ENCODE data around the gene ABCC1. TPM values are rescaled to one million over a fixed set of nuclear protein-coding genes. Genes with fewer than 3 reads are reported as not detected.
"Not testable (repeated sequence)": the region's sequence is repeated elsewhere in the genome, so short reads cannot be mapped to it uniquely, and the experiment has no call there.

The ABCC1 gene
- total RNA-seq, 1 donor from 2014 or later = 7.2 TPM

DNA sequence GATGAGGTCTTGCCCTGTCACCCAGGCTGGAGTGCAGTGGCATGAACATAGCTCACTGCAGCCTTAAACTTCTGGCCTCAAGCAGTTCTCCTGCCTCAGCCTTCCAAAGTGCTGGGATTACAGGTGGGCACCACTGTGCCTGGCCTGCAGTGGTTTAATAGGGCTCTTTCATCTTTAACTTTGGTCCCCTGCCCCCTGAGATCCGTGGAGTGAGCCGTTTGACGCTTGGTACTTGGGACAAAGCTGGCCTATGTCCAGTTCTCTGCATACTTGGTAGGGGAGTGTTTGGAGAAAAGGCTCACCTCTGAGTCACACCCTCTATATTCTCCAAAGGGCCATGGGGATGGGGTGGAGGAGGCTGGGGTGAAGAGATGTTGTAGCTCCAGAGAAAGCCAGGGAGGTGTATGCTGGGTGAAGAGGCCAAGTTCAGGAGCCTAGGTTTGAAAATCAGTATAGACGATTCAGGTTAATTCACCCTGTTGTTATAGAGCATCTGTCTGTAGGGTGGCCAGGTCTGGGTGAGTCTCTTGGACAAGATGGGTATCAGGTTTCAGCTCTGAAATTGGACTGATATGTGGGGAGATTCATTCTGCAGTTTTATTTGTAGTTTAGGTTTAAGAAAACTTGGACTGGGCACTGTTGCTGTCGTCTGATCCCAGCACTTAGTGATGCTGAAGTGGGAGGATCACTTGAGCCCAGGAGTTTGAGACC lies 17.6 kb downstream of the ABCC1 start:
- peak; percentile 66 for DNase-seq (ENCODE audit: low read depth)

DNA sequence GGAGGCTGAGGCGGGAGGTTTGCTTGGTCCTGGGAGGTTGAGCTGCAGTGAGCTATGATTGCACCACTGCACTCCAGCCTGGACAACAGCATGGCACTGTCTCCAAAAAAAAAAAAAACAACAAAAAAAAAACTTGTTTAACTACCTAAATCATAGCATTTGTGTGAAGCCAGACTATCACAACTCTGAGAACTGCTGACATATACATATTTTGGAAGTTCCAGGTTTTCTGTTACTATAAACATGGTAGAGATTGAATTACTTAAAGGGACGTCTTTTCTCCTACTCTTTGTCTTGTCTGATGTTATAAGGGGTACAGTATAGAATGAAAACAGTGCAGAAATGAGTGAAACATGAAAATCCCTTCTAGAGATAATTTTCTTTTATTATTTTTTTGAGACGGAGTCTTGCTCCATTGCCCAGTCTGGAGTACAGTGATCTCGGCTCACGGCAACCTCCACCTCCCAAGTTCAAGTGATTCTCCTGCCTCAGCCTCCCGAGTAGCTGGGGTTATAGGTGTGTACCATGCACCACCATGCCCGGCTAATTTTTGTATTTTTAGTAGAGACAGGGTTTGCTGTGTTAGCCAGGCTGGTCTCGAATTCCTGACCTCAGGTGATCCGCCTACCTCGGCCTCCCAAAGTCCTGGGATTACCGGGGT lies 18.4 kb downstream of the ABCC1 start:
- DNase-seq (ENCODE audit: low read depth) = no peak

DNA sequence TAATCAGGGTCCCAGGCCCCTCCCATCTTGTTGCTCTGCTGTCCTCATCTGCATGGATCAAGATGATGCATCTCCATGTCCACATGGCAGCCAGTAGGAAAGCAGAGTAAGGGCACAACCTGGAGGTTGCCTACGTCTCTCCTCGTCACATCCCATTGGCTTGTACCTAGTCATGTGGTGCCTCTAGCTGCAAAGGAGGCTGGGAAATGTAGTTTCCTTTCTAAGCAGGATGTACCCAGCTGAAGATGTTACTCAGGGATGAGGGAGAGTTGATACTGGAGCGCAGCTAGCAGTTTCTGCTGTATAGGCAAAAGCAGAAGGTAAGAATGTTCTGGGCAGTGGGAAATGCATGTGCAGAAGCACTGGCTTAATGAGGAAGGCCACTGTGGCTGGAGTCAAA lies 20.8 kb downstream of the ABCC1 start:
- no peak for DNase-seq (ENCODE audit: low read depth)

DNA sequence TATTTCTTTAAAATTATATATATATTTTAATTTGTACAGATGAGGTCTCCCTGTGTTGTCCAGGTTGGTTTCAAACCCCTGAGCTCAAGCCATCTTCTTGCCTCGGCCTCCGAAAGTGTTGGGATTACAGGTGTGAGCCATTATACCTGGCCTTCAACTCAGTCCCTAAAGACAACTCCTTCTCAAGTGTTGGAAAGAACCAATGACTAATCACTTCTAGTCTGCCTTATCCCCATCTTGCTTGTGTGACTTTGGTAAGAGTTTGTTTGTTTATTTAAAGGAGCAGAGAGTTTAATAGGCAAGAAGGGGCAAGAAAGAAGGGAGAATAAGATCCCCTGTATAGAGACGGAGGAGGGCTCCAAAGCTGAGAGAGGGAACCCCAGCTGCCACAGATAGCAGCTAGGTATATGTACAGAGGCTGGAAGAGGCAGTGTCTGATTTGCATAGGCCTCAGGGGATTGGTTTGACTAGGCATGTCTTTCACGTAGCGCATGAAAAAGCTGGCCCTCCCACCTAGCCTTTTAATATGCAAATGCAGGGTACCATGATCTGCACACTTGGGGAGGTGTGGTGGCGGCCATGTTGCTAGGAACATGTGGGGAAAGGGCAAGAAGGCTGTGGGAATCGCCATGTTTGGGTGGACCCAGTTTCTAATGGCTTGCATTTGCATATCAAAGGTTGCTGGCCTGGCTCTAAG lies 21.5 kb downstream of the ABCC1 start:
- no peak for DNase-seq (ENCODE audit: low read depth)

DNA sequence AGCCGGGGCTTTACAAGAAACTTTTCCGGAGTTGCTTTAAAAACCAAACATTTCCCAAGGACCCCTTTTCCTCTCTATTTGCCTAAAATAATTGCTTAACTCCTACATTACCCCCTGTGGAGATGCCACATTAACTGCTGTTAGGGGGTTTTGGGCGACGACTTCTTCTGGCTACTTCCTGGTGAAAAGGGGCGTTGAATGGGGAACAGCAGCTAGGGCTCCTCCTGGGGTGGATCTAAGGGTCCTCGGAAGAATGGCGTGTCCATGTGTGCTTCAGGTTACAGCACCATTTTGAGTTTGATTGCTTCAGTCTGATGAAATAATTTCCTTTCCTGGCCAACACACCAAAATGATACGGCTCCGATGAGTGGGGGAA lies 22.0 kb downstream of the ABCC1 start:
- no peak for DNase-seq (ENCODE audit: low read depth)

DNA sequence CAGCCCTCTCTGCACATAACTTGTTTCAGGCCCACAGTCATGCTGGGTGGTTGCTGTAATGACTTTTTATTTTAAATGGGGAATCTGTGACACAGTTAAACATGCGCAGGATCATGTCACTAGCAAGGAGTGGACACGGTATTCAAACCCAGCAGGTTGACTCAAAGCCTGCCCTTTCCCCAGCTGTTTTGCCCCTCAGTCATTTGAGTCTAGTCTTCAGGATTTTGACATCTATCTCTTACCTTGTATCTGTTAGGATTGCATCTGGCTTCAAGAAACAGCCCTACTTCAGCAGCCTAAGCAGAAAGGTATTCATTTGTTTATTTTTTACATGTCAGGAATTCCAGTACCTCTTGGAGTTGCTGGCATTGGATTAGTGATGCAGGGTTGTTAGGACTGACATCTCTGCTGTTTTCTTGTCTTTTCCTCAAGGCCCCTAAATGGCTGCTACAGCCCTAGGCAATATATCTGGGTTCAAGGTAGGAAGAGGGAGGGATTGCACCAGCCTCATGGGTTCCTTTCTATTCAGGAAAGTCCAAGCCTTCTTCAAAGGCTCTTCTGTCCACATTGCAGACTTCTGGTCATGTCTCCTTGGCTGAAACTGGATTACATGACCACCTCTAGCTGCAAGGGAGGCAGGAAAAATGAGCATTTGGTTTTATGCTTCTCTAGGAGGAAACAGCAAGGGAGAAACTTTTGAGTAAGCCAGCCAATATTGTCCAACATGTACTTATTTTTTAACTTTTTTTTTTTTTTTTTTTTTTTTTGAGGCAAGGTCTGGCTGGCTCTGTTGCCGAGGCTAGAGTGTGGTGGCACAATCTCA lies 22.8 kb downstream of the ABCC1 start:
- DNase-seq (ENCODE audit: low read depth) = no peak

DNA sequence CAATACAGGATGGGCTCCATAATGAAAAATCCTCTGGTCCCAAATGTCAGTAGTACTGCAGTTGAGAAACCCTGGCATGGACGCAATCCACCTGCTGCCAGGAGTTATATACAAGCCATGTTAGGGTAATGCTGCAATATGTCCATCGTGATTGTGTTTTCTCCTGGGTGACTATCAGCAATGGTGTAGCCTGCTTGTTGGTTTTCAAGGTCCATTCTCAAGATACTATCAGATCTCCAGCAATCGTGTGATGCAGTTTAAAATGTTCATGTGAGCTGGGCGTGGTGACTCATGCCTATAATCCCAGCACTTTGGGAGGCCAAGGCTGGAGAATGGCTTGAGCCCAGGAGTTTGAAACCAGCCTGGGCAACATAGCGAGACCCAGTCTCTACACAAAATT lies 24.0 kb downstream of the ABCC1 start:
- DNase-seq (ENCODE audit: low read depth) = no peak

DNA sequence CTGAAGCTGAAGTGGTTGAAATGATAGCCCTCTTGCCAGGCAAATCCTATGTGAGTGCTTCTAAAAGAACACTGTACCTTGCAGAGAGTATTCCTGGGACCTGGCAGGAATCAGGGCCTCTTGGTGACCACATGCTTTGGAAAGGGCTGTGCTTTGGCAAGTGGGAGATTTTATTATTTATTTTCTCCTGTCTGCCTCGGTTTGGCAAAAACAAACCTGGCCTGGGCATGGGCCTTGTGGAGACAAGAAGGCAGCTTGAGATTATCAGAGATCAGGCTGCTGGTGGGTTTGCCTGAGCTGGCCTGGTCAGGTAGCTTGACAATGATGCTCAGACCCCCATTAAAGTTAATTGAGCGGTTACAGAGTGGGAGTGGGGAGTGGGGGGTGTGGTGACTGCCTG lies 24.6 kb downstream of the ABCC1 start:
- no peak for DNase-seq (ENCODE audit: low read depth)

DNA sequence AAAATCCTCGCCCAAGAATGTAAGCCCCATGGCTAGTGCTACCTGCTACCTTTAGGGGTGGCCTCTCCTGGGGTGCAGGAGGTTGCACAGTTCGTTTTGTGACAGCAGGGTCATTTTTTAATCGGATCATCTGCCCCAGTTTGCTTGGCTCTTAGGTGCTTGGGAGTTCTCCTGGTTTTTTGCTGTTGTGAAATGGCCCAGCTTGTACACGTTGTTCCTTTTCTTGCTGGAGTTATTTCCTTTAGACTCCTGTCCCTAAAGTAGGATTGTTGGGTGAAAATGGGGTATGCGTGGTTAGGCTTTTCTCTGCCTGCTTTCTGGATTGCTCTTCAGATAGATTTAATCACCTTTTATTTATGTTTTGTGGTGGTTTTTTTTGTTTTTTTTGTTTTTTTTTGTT lies 25.8 kb downstream of the ABCC1 start:
- DNase-seq (ENCODE audit: low read depth) = no peak

DNA sequence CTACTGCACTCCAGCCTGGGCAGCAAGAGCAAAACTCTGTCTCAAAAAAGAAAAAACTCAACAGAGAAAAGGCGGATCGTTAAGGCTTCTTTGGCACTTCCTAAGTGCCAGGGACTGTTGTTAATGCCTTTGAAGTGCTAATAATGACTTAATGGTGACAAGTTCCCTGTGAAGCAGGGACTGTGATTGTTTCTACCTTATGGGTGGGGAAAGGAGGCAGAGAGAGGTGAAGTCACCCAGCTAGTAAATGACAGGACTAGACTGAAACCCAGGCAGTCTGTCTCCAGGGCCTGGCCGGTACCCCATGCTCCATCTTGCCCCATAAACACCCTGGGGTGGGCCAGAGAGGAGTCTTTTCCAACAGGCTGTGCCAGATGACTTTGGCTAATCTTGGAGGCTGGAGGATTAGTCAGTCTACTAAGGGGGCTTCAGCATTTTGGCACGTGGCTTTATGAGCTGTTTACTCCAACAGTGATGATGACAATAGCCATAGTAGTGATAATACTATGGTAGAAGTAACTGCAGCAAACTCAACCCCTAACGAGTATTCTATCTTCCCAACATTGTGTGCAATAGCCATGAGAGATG lies 26.9 kb downstream of the ABCC1 start:
- DNase-seq (ENCODE audit: low read depth) = no peak

DNA sequence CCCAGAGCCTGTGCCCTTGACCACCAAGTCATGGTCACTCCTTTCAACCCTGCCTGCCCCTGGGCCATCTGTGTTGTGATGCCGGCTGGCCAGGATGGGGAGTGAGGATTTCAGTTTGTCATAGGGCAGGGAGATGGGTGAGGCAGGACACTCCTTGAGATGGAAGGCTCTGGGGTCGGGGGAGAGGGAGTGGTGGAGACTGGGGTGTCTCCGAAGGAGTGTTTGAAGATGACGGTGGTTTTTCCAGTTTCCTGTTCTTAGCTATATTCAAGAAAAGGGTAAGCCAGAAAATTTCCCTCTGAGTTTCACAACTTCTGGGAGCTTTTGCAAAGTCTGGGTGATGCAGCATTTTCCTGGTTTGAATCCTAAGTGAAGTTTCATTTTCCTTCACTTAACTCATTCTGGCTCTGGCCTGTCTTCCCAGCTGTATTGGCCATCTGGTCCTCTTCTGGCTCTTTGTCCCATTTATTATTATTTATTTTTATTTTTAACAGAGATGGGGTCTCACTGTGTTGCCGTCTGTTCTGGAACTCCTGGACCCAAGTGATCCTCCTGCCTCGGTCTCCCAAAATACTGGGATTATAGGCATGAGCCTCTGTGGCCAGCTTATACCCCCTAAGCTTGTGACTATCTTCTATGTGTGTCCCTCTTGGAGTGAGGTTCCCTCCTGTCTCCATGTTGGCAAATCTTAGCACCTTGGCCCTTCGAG lies 27.7 kb downstream of the ABCC1 start:
- peak; percentile 32 for DNase-seq (ENCODE audit: low read depth)

DNA sequence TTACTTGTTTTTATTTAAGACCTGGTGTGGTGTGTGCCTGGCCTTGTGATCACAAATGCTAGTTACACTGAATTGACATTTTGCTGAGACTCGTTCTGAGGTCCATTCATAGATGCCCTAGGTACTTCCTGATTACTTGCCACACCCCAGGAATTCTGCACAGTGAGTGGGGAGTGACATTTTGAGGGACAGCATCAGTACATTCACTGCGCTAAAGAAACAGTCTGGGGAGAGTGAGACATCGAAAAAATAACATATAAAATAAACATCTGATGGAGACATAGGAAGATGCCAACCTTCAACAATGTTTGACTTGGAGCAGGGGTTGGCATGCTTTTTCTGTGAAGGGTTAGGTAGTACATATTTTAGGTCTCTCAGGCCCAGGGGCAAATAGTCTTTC lies 30.4 kb downstream of the ABCC1 start:
- no peak for DNase-seq (ENCODE audit: low read depth)

DNA sequence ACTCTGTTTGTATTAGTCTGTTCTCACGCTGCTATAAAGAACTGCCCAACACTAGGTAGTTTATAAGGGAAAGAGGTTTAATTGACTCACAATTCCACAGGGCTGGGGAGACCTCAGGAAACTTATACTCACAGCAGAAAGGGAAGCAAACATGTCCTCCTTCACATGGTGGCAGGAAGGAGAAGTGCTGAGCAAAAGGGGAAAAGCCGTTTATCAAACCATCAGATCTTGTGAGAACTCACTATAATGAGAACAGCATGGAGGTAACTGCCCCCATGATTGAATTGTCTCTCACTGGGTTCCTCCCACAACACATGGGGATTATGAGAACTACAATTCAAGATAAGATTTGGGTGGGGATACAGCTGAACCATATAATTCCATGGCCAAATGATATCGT lies 30.9 kb downstream of the ABCC1 start:
- DNase-seq (ENCODE audit: low read depth) = no peak

DNA sequence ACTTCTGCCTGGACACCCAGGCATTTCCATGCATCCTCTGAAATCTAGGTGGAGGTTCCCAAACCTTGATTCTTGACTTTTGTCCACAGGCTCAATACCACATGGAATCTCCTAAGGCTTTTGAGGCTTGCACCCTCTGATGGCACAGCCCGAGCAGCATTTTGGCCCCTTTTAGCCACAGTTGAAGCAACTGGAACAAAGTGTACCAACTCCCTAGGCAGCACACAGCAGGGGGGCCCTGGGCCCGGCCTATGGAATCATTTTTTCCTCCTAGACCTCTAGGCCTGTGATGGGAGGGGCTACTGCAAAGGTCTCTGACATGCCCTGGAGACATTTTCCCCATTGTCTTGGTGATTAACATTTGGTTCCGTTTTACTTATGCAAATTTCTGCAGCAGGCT lies 32.0 kb downstream of the ABCC1 start:
- DNase-seq (ENCODE audit: low read depth) = no peak

DNA sequence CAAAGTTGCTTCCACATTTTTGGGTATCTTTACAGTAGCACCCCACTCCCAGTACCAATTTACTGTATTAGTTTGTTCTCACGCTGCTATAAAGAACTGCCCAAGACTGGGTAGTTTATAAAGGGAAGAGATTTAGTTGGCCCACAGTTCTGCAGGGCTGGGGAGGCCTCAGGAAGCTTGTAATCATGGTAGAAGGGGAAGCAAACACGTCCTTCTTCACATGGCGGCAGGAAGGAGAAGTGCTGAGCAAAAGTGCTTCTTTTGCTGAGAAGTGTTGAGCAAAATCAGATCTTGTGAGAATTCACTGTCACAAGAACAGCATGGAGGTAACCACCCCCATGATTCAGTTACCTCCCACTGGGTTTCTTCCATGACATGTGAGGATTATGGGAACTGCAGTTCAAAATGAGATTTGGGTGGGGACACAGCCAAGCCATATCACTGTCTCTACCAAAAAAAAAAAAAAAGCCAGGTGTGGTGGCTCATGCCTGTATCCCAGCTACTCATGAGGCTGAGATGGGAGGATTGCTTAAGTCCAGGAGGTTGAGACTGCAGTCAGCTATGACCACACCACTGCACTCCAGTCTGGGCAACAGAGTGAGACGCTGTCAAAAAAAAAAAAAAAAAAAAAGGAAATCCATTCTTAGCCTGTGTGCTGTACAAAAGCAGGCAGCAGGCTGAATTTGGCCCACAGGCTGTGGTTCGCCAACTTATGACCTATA lies 32.9 kb downstream of the ABCC1 start:
- DNase-seq (ENCODE audit: low read depth) = not testable (repeated sequence)

DNA sequence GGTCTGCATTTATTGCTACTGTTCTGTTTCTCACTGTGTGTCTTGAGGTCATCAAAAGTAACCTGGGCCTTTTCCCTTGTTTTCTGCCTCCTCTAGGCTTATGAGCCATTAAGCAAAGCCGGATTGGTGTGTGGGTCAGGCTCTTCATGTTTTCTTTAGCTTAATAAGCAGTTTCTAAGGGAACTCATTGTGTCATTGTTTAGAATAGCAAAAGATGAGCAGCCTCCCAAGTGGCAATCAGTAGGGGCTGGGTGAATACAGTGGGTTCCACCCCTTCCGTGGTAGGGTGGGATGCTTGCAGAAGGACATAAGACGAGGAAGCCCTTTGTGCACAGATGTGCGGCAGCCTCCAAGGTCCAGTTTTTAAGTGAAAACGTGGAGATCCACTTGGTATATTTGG lies 34.5 kb downstream of the ABCC1 start:
- no peak for DNase-seq (ENCODE audit: low read depth)

DNA sequence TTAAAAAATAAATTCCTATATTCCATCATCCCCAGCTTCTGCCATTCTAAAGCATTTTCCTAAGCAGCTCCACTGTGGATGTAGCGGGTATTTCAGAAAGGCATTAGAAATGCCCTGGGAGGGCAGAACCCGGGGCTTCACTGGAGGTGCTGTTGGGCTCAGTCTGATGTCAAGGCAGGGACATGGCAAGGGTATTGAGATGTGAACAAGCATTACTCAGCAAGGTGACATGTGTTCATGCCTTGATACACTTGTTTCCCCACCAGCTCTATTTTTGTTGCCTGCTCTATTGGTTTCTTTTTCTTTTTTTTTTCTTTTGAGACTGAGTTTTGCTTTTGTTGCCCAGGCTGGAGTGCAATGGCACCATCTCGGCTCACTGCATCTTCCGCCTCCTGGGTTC lies 35.7 kb downstream of the ABCC1 start:
- no peak for DNase-seq (ENCODE audit: low read depth)

DNA sequence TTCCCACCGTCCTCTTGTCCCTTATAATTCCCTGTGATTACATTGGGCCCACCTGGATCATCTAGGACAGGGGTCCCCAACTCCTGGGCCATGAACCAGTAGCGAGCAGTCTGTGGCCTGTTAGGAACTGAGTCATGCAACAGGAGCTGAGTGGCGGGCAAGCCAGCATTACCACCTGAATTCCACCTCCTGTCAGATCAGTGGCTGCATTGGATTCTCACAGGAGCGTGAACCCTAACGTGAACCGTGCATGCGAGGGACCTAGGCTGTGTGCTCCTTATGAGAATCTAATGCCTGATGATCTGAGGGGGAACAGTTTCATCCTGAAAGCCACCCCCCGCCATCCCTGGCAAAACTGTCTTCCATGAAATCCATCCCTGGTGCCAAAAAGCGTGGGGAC lies 36.8 kb downstream of the ABCC1 start:
- DNase-seq (ENCODE audit: low read depth) = no peak

DNA sequence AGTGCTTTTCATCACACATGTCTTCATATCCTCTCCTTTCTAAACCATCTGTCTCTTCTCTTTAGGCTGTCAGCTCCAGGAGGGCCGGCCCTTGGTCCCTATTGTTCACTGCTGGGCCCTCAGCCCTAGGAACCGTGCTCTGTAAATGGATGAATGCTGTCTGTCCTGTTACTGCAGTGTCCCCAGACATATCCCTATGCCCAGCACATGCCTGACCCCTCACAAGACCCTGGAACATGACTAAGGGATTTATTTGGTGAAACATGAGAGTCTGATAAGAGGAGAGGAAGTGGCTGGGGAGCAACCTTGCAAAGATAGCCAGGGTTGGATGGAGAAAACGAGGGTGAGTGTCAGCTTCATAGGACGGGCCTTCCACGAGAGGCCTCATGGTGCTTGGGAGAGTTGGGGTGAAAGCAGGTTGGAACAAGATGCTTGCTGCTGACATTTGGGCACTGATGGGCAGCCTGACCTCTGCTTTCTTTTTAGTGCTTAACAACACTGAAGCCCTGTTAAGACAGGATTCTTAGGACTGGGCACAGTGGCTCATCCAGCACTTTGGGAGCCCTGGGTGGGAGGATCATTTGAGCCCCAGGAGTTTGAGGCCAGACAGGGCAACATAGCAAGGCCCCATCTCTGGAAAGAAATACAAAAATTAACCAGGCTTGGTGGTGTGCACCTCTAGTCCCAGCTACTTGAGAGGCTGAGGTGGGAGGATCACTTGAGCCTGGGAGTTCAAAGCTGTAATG lies 39.0 kb downstream of the ABCC1 start:
- DNase-seq (ENCODE audit: low read depth) = peak; percentile 28

All from myocyte (in vitro differentiated cells).